GM12878 (cell line): ENCODE data around the gene CCS. TPM values are rescaled to one million over a fixed set of nuclear protein-coding genes. Genes with fewer than 3 reads are reported as not detected.

Experiments
- ATAC-seq: fragments of 200-7000 bp; cut with Tn5 transposase; 3 replicates; pipeline ENCODE4 v1.9.1; 2020; ENCODE audit warnings: mild to moderate bottlenecking, moderate library complexity
- BruUV-seq: library from RNA; stranded (reverse); fragments of 400-500 nt; replicated peaks from 2 replicates; lab custom pipeline; 2021; lab: Mats Ljungman, UMichigan
- CTCF ChIA-PET: fragments of 300-600 bp; sonication (Branson Sonifier 250); formaldehyde crosslinking; extraction: SDS; loops from one replicate; lab custom pipeline; 2021; ENCODE audit warnings: inconsistent platforms; lab: Yijun Ruan, JAX
- POLR2A ChIA-PET: fragments of 350-600 bp; formaldehyde crosslinking; extraction: SDS; loops from one replicate; lab custom pipeline; 2021; ENCODE audit warnings: inconsistent platforms; lab: Charles Lee
- RAD21 ChIA-PET: fragments of 300-600 bp; sonication (Branson Sonifier 250); formaldehyde crosslinking; loops from one replicate; lab custom pipeline; 2023; ENCODE audit warnings: antibody characterized with exemption; ENCODE audit not compliant: unreplicated experiment; lab: Charles Lee
- SMC1A ChIA-PET: fragments of 300-600 bp; sonication (Branson Sonifier 250); formaldehyde crosslinking; loops from one replicate; lab custom pipeline; 2023; ENCODE audit not compliant: unreplicated experiment, uncharacterized antibody; lab: Charles Lee
- DNase-seq: peaks from one replicate; pipeline ENCODE4 v3.0.0-alpha.2; 2011; ENCODE audit warnings: low read depth, low spot score
- FAIRE-seq: peaks from 3 replicates; lab custom pipeline; 2011; peaks lifted over from hg19 to GRCh38; lab: Jason Lieb, UNC
- H2AFZ ChIP-seq: 2 replicates; pipeline ENCODE4 v1.6.0; 2011; ENCODE audit warnings: low read depth, low read length, control low read depth; ENCODE audit not compliant: control insufficient read depth
- H3K27ac ChIP-seq: 2 replicates; pipeline ENCODE4 v1.5.1; 2011; ENCODE audit warnings: control low read depth; ENCODE audit not compliant: control insufficient read depth, insufficient read depth
- H3K27me3 ChIP-seq, 2 experiments: replicated peaks in 1 of 2; 2 replicates each; pipeline versions ENCODE4 v1.6.0 to v1.6.1; 2011; ENCODE audit warnings: low read length in 1 of 2; ENCODE audit not compliant: control insufficient read depth in 2 of 2, insufficient read depth in 2 of 2
- H3K36me3 ChIP-seq, 2 experiments: 2 replicates each; pipeline ENCODE4 v1.5.1; 2011; ENCODE audit warnings: low read length in 1 of 2; ENCODE audit not compliant: control insufficient read depth in 2 of 2, insufficient read depth in 2 of 2
- H3K4me1 ChIP-seq: 2 replicates; pipeline ENCODE4 v1.6.1; 2011; ENCODE audit warnings: mild to moderate bottlenecking, low read length, moderate library complexity, mixed read lengths; ENCODE audit not compliant: control insufficient read depth, insufficient read depth
- H3K4me2 ChIP-seq: 2 replicates; pipeline ENCODE4 v1.6.0; 2011; ENCODE audit warnings: control low read depth; ENCODE audit not compliant: control insufficient read depth, insufficient read depth
- H3K4me3 ChIP-seq: fragments of 200-600 bp; sonication (generic); 2 replicates; pipeline ENCODE4 v1.5.1; 2016
- H3K79me2 ChIP-seq: 2 replicates; pipeline ENCODE4 v1.6.0; 2011; ENCODE audit warnings: low read length; ENCODE audit not compliant: control insufficient read depth, insufficient read depth
- H3K9ac ChIP-seq: 2 replicates; pipeline ENCODE4 v1.8.0; 2011; ENCODE audit warnings: low read length, control low read depth, mixed read lengths; ENCODE audit not compliant: control insufficient read depth, insufficient read depth
- H3K9me3 ChIP-seq: replicated peaks from 3 replicates; pipeline ENCODE4 v1.5.1; 2011; ENCODE audit warnings: mild to moderate bottlenecking, low read length; ENCODE audit not compliant: control insufficient read depth, insufficient read depth
- H4K20me1 ChIP-seq: 2 replicates; pipeline ENCODE4 v1.6.0; 2011; ENCODE audit not compliant: control insufficient read depth, insufficient read depth
- ATF2 ChIP-seq: IDR thresholded peaks from 2 replicates; pipeline ENCODE4 v1.6.1; 2012; ENCODE audit warnings: low read length, inconsistent platforms
- BACH1 ChIP-seq: fragments of 450-650 bp; IDR thresholded peaks from 2 replicates; pipeline ENCODE4 v1.6.1; 2017; ENCODE audit warnings: mild to moderate bottlenecking, borderline replicate concordance
- BCL3 ChIP-seq: IDR thresholded peaks from 2 replicates; pipeline ENCODE4 v1.6.1; 2011; ENCODE audit warnings: borderline replicate concordance, low read depth, mild to moderate bottlenecking, moderate library complexity, low read length; ENCODE audit not compliant: insufficient read depth, poor library complexity, severe bottlenecking
- CBFB ChIP-seq: IDR thresholded peaks from 2 replicates; pipeline ENCODE4 v1.6.1; 2016; ENCODE audit warnings: antibody characterized with exemption, low read depth
- CBX3 ChIP-seq: fragments of 200-600 bp; sonication (generic); IDR thresholded peaks from 2 replicates; pipeline ENCODE4 v1.6.1; 2016; ENCODE audit warnings: low read depth, borderline replicate concordance
- CHD2 ChIP-seq: IDR thresholded peaks from 2 replicates; pipeline ENCODE4 v1.6.1; 2011; ENCODE audit warnings: low read depth, low read length, improper control_type of control experiment, borderline replicate concordance
- E2F4 ChIP-seq: IDR thresholded peaks from 2 replicates; pipeline ENCODE4 v1.6.1; 2012; ENCODE audit warnings: low read depth, low read length, improper control_type of control experiment
- KAT2A ChIP-seq: conservative IDR thresholded peaks from 2 replicates; pipeline ENCODE4 v1.6.1; 2011; ENCODE audit warnings: low read depth, low read length; ENCODE audit not compliant: control insufficient read depth
- POLR2A ChIP-seq: IDR thresholded peaks from 2 replicates; pipeline ENCODE4 v1.6.1; 2011; ENCODE audit warnings: low read depth, mild to moderate bottlenecking, low read length
- RB1 ChIP-seq: fragments of 450-650 bp; formaldehyde crosslinking; IDR thresholded peaks from 2 replicates; pipeline ENCODE4 v1.6.1; 2017; ENCODE audit warnings: mild to moderate bottlenecking, borderline replicate concordance
- RUNX3 ChIP-seq: IDR thresholded peaks from 2 replicates; pipeline ENCODE4 v1.6.1; 2012; ENCODE audit warnings: low read length, inconsistent platforms
- SIX5 ChIP-seq: IDR thresholded peaks from 2 replicates; pipeline ENCODE4 v1.6.1; 2011; ENCODE audit warnings: mild to moderate bottlenecking, low read depth, low read length, moderate library complexity; ENCODE audit not compliant: severe bottlenecking
- SREBF1 ChIP-seq: IDR thresholded peaks from 2 replicates; pipeline ENCODE4 v1.6.1; 2012; ENCODE audit warnings: mild to moderate bottlenecking, low read length
- ZNF217 ChIP-seq: fragments of 450-650 bp; IDR thresholded peaks from 2 replicates; pipeline ENCODE4 v1.6.1; 2017; ENCODE audit warnings: antibody characterized with exemption, mild to moderate bottlenecking
- ZNF384 ChIP-seq: IDR thresholded peaks from 2 replicates; pipeline ENCODE4 v1.6.1; 2012; ENCODE audit warnings: low read depth, mild to moderate bottlenecking, low read length, improper control_type of control experiment, borderline replicate concordance
- ZZZ3 ChIP-seq: IDR thresholded peaks from 2 replicates; pipeline ENCODE4 v1.6.1; 2011; ENCODE audit warnings: low read depth; ENCODE audit not compliant: control insufficient read depth, insufficient read length
- WGBS: methylation state at CpG from one replicate; pipeline ENCODE4 v1.1.6; 2016; ENCODE audit warnings: low lambda C conversion rate; ENCODE audit not compliant: insufficient replicate concordance, insufficient coverage; ENCODE audit errors: missing lambda C conversion rate; 5-methylcytosine and 5-hydroxymethylcytosine counted together
- in situ Hi-C: fragments of 300-500 bp; cut with MboI; formaldehyde crosslinking; loops from 9 replicates; pipeline ENCODE4 v1.14.3; 2018; ENCODE audit warnings: mixed read lengths
- intact Hi-C: fragments of 100-400 bp; cut with micrococcal nuclease; formaldehyde crosslinking; loops from one replicate; pipeline ENCODE4 v1.14.2; 2022; ENCODE audit not compliant: unreplicated experiment
- polyA plus RNA-seq, 11 experiments: library from polyadenylated mRNA; depleted of rRNA in 4 of 11; unstranded in 6 of 11; stranded (reverse) in 5 of 11; fragments of >200 nt; fragmentation: Nextera tagmentation in 4 of 11; fragmentation: Illumina TruSeq in 1 of 11; extraction: Ambion mirVana in 4 of 11; extraction: Trizol in 1 of 11; gene quantifications; 1 replicate in 1 of 11; 2 replicates in 10 of 11; pipeline versions ENCODE4 v1.2.1 to v1.2.3, GENCODE V29; 2011 to 2016; ENCODE audit warnings: inconsistent platforms in 2 of 11, missing spikeins in 2 of 11, low read depth in 1 of 11
- total RNA-seq, 4 experiments: library from RNA; depleted of rRNA in 3 of 4; stranded (reverse); fragments of >200 nt in 3 of 4; fragmentation: Illumina TruSeq in 1 of 4; extraction: Trizol in 1 of 4; gene quantifications; 2 replicates each; pipeline versions ENCODE4 v1.2.1 to v1.2.3, GENCODE V29; 2013 to 2021

CCS gene
- total and polyA plus RNA-seq, 10 of the 15 experiments (the other 5 are each of a cell fraction or from before 2014, with no cell fraction given): 1.5 to 44.2 (median 30.6) TPM

GRCh38 chr11:66566221-66566620 lies 26.8 kb upstream of the CCS start (continued):
- TF ChIP-seq ZZZ3: no peak
- TF ChIP-seq CHD2: no peak
- no peak for TF ChIP-seq SREBF1
- TF ChIP-seq E2F4: no peak
- no peak for TF ChIP-seq RB1
- TF ChIP-seq KAT2A: no peak
- no peak for TF ChIP-seq RUNX3
- TF ChIP-seq SIX5: no peak
- TF ChIP-seq ZNF384: no peak
- TF ChIP-seq ATF2: no peak

- ATAC-seq: no peak
- Histone ChIP-seq H4K20me1 (no peaks in the 10 kb centered on the region), H3K36me3 (no peaks in the 10 kb centered on the region), H3K9ac (no peak overlapping the region), H3K9me3 (no peaks in the 10 kb centered on the region), H3K4me1 (no peaks in the 10 kb centered on the region), H3K4me3 (no peak overlapping the region; the same call in 1 of the 2 replicates), H3K27me3 (peaks cover 0 to 6% of the 10 kb centered on the region in 2 experiments; a peak in 3 of 4 replicates), H3K27ac (no peak overlapping the region), H3K79me2 (no peaks in the 10 kb centered on the region), H3K4me2 (peak overlapping the region; percentile 75; the same call in 1 of the 2 replicates), H2AFZ (no peak overlapping the region)
- ChIA-PET POLR2A (interaction anchor here (1.2 kb wide), 2 partner anchors 26 to 111 kb away, joined by 3 read pairs; no protein-coding TSS in a partner anchor), RAD21 (no interaction called here), SMC1A (interaction anchor here (1.4 to 1.9 kb wide), 2 partner anchors 10 to 22 kb away, joined by 3 to 4 read pairs; partner anchors contain the start of gene ZDHHC24), CTCF (interaction anchor here (0.7 to 2.5 kb wide), 3 partner anchors 12 to 110 kb away, joined by 3 to 10 read pairs (median 4); partner anchors contain the start of genes CCDC87, CCS and RBM4B)
- TF ChIP-seq ZNF217 (no peak), RUNX3 (no peak), POLR2A (no peak), CBX3 (no peak), SREBF1 (no peak), BCL3 (no peak), E2F4 (no peak), BACH1 (no peak), CBFB (no peak), ATF2 (no peak)
- in situ Hi-C loops (no loop called here), intact Hi-C loops (no loop called here)
- no peak for DNase-seq
- BruUV-seq: no TSS peak
- 66% methylated on average over 15 of the region's 15 CpGs for WGBS
- no peak for FAIRE-seq
Measured at GRCh38 chr11:66567787-66568123, 25.2 kb upstream of the CCS start.
